ENCODE data around the gene RBBP4.

Gene RBBP4

DNA sequence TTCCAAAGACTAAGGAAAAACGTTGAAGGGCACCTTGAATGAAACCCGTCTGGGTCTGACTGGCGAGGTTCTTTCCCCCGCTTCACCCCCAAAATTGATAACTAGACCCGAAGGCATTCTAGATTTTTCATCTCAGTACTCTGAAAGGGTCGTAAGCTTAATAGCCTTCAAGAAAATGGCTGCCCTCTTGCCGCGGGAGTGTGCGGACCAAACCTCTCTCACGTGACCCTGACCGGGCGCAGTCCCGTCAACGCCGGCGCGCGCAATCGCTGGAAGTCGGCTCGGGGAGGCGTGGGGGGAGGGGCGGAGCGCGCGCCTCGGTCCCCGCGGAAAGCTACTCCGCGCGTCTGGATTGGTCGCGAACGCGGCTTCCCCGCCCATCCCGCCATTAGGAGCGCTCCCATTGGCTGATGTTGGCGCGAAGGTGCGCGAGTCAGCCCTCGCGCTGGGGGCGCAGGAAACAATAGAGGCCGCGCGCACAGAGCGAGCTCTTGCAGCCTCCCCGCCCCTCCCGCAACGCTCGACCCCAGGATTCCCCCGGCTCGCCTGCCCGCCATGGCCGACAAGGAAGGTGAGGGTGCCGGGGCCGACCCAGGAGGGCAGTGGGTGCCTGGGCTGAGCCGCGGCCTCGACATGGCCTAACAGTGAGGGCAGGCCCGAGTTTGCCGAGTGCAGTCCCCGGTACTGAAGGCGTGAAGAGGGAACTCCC, at the start of gene RBBP4:
RBBP4 (plus strand) TSS at position 457 of the 709 bp plus-strand sequence; CDS start at position 556, 99 bp downstream.
- H3K9me3 Mint-ChIP-seq: no peaks in the 10 kb centered on the region
- no peaks in the 10 kb centered on the region for H3K27me3 Mint-ChIP-seq
- DNase-seq (peak; percentile 99), ATAC-seq (peak; percentile 93)
- H3K27ac Mint-ChIP-seq: peak within 1 kb of the TSS; percentile 99 to 100
- H3K4me1 Mint-ChIP-seq: peaks cover 60% of the 10 kb centered on the region
- peak within 1 kb of the TSS; percentile 88 to 91 for H3K4me3 Mint-ChIP-seq

- no peak for ATAC-seq
Observed at GRCh38 chr1:32605711-32606424, 45.1 kb upstream of the RBBP4 start.

DNA sequence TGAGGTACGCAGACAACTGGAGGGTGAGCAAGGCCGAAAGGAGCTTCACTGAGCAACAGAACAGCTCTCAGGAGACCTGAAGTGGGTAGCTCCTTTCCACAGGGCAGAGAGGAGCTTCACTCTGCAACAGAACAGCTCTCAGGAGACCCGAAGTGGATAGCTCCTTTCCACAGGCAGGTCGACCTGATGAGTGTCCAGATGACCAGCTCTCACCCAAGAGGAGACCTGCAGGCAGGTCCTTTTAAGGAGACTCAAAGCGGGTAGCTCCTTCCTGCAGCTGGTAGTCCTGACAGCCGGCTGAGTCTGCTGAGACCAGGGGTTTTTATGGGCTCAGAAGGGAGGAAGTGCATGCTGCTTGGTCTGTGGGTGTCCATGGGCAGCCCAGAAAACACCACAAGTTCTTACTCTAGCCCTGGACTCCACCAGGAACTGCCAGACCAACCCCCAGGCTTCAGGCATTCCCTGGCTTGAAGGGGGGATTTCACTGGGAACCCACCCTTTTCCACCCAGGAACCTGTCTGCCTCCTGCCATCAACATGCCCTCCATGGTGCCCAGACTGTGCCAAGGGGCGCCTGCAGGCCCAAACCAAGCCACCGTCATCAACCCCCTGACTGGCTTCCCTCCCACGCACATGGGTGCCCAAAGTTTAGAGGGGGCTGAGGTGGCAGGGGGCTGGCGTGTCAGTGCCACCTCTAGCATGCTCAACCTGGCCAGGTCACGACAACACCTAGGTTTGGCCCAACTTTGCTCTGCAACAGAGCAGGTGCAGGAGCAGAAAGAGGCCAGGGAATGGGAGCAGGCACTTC, 44.2 kb upstream of the RBBP4 start:
- no peaks in the 10 kb centered on the region for H3K9me3 Mint-ChIP-seq
- no peak overlapping the region for H3K27ac Mint-ChIP-seq
- no peak overlapping the region for H3K4me3 Mint-ChIP-seq
- DNase-seq (no peak), ATAC-seq (no peak)
- H3K4me1 Mint-ChIP-seq: no peaks in the 10 kb centered on the region
- H3K27me3 Mint-ChIP-seq: no peaks in the 10 kb centered on the region

More at GRCh38 chr1:32605711-32606424, 45.1 kb upstream of the RBBP4 start:
- H3K27ac Mint-ChIP-seq: no peak overlapping the region
- no peaks in the 10 kb centered on the region for H3K9me3 Mint-ChIP-seq
- H3K4me3 Mint-ChIP-seq: no peak overlapping the region
- H3K4me1 Mint-ChIP-seq: no peaks in the 10 kb centered on the region
- no peak for DNase-seq
- no peaks in the 10 kb centered on the region for H3K27me3 Mint-ChIP-seq

DNA sequence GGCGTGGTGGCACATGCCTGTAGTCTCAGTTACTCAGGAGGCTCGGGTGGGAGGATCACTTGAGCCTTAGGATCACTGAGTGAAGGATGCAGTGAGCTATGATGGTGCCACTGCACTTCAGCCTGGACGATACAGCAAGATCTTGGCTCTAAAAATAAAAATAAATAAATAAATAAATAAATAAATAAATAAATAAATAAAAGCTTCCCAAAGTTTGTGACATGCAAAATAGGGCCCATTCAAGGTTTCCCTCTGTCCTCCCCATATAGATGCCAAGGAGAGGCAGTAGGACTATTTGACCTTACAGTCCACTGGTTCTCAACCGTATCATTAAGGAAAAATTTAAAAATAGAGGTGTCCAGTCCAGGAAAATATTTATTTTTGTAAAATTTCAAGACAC, 41.8 kb upstream of the RBBP4 start:
- no peaks in the 10 kb centered on the region for H3K9me3 Mint-ChIP-seq
- no peak for ATAC-seq
- H3K27ac Mint-ChIP-seq: no peak overlapping the region
- no peak overlapping the region for H3K4me3 Mint-ChIP-seq
- DNase-seq: no peak
- peaks cover 10% of the 10 kb centered on the region for H3K4me1 Mint-ChIP-seq
- H3K27me3 Mint-ChIP-seq: no peaks in the 10 kb centered on the region

GRCh38 chr1:32611859-32612188, 39.2 kb upstream of the RBBP4 start:
- peaks cover 10% of the 10 kb centered on the region for H3K4me1 Mint-ChIP-seq
- no peaks in the 10 kb centered on the region for H3K9me3 Mint-ChIP-seq

DNA sequence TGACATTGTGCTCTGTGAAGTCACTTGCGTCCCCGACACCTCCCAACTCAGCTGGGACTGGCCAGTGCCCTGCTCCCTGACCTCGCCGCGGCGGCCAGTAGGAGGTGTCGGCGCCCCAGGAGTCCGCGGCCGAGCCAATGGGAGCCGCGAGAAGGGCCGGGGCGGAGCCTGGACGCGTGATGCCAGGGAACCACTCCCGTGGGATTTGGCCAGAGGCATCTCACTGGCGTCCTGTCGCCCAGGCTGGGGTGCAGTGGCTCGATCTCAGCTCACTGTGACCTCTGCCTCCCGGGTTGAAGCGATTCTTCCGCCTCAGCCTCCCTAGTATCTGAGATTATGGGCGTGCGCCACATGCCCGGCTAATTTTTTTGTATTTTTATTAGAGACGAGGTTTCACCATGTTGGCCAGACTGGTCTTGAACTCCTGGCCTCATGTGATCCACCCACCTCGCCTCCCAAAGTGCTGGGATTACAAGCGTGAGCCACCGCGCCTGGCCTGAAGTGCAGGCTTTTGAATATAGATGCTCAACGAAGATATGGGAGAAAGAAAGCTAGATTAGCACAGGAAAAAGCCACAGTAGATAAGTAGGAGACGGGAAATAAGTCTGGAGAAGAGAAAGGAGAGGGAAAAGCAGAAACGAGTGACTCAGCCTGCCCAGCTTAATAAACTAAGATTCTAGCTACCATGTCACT, 38.7 kb upstream of the RBBP4 start:
- peak overlapping the region in 1 of 2 donors; percentile 79 for H3K27ac Mint-ChIP-seq
- peaks cover 10% of the 10 kb centered on the region for H3K4me1 Mint-ChIP-seq
- H3K9me3 Mint-ChIP-seq: no peaks in the 10 kb centered on the region
- DNase-seq: peak; percentile 40 to 59
- peak overlapping the region; percentile 76 to 80 for H3K4me3 Mint-ChIP-seq
- no peaks in the 10 kb centered on the region for H3K27me3 Mint-ChIP-seq
- peak; percentile 96 for ATAC-seq

More at GRCh38 chr1:32611859-32612188, 39.2 kb upstream of the RBBP4 start:
- no peaks in the 10 kb centered on the region for H3K27me3 Mint-ChIP-seq
- H3K4me3 Mint-ChIP-seq: peak overlapping the region; percentile 76 to 80
- DNase-seq: no peak
- ATAC-seq: no peak
- H3K27ac Mint-ChIP-seq: no peak overlapping the region

DNA sequence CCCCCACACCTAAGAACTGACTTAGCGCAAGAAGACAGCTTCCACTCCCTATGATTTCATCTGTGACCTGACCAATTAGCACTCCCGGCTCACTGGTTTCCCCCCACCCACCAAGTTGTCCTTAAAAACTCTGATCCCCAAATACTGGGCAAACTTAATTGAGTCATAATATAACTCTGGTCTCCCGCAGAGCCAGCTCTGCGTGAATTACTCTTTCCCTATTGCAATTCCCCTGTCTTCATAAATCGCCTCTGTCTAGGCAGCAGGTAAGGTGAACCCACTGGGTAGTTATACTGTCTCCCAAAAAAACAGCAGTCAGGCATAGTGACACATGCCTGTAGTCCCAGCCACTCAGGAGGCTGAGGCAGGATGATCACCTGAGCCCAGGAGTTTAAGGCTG, 37.5 kb upstream of the RBBP4 start:
- no peaks in the 10 kb centered on the region for H3K27me3 Mint-ChIP-seq
- peaks cover 10% of the 10 kb centered on the region for H3K4me1 Mint-ChIP-seq
- H3K4me3 Mint-ChIP-seq: peak overlapping the region in 1 of 2 donors; percentile 5
- no peak overlapping the region for H3K27ac Mint-ChIP-seq
- no peaks in the 10 kb centered on the region for H3K9me3 Mint-ChIP-seq
- ATAC-seq: no peak
- DNase-seq: no peak

GRCh38 chr1:32618673-32619221, 32.3 kb upstream of the RBBP4 start:
- DNase-seq (no peak), ATAC-seq (no peak)
- Mint-ChIP-seq H3K27me3 (no peaks in the 10 kb centered on the region), H3K4me1 (peaks cover 29% of the 10 kb centered on the region), H3K9me3 (peaks cover 0 to 4% of the 10 kb centered on the region in 2 donors), H3K27ac (no peak overlapping the region), H3K4me3 (no peak overlapping the region)

DNA sequence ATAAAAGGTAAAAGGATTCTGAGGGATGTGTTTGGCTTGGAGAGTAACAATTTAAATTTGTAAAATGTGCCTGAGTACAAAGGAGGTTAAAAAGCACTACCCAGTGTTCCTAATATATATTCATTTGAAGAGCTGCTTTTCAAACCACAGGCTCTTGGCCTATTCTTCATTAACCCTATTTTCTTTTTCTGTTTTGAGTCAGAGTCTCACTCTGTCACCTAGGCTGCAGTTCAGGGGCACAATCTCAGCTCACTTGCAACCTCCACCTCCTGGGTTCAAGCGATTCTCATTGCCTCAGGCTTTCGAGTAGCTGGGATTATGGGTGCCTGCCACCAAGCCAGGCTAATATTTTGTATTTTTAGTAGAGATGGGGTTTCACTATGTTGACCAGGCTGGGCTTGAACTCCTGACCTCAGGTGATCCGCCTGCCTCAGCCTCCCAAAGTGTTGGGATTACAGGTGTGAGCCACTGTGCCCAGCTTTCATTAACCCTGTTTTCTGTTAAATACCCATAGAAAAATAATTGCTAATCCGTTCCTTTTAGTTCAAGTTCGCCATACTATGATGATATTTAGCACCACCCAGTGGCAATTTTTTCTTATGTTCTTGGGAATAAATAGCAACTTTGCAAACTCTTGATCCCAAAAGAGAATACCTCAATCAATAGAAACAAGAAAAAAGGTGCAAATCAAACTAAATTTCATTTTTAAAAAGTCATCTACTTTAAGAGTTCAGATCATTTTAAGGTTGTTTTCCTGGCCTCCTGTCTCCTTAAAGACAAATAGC, 31.1 kb upstream of the RBBP4 start:
- H3K27me3 Mint-ChIP-seq: no peaks in the 10 kb centered on the region
- H3K27ac Mint-ChIP-seq: no peak overlapping the region
- peak; percentile 84 for ATAC-seq
- H3K9me3 Mint-ChIP-seq: peaks cover 0 to 11% of the 10 kb centered on the region in 2 donors
- peaks cover 37% of the 10 kb centered on the region for H3K4me1 Mint-ChIP-seq
- H3K4me3 Mint-ChIP-seq: peak overlapping the region in 1 of 2 donors; percentile 26
- peak; percentile 14 to 26 for DNase-seq

DNA sequence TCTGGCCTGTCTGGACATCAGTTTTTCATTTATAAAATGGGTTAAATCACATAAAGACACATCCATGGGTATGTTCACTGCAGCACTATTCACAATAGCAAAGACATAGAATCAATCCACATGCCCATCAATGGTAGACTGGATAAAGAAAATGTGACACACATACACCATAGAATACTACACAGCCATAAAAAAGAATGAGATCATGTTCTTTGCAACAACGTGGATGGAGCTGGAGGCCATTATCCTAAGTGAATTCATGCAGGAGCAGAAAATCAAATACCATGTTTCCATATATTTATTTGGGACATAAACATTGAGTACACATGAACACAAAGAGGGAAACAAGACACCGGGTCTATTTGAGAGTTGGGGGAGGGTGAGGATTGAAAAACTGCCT, 28.8 kb upstream of the RBBP4 start:
- Mint-ChIP-seq H3K4me3 (no peak overlapping the region), H3K27me3 (no peaks in the 10 kb centered on the region), H3K4me1 (peaks cover 41% of the 10 kb centered on the region), H3K9me3 (peaks cover 0 to 11% of the 10 kb centered on the region in 2 donors), H3K27ac (no peak overlapping the region)
- ATAC-seq: no peak
- DNase-seq: no peak

GRCh38 chr1:32622806-32623681, 28.0 kb upstream of the RBBP4 start:
- Mint-ChIP-seq H3K27ac (peak overlapping the region in 1 of 2 donors; percentile 42), H3K4me1 (peaks cover 50% of the 10 kb centered on the region), H3K4me3 (peak overlapping the region; percentile 1 to 50), H3K9me3 (peaks cover 0 to 11% of the 10 kb centered on the region in 2 donors), H3K27me3 (no peaks in the 10 kb centered on the region)
- DNase-seq (no peak), ATAC-seq (peak; percentile 82)

GRCh38 chr1:32623775-32624174, 27.2 kb upstream of the RBBP4 start:
- Mint-ChIP-seq H3K27ac (peak overlapping the region; percentile 42 to 84), H3K4me3 (peak overlapping the region; percentile 1 to 50), H3K27me3 (no peaks in the 10 kb centered on the region), H3K4me1 (peaks cover 55% of the 10 kb centered on the region), H3K9me3 (peaks cover 0 to 11% of the 10 kb centered on the region in 2 donors)
- ATAC-seq (peak; percentile 66), DNase-seq (peak in 1 of 2 donors; percentile 42)

DNA sequence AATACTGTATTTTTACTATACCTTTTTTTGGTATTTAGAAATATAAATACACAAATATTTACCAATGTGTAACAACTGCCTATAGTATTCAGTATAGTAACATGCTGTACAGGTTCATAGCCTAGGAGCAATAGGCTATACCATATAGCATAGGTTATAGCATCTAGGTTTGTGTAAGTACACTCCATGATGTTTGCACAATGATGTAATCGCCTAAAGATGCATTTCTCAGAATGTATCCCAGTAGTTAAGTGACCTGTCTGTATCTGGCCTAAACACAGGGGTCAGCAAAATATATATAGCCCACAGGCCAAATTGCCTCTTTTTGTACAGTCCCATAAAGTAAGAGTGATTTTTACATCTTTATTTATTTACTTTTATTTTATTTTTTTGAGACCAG, 24.8 kb upstream of the RBBP4 start:
- DNase-seq: no peak
- no peaks in the 10 kb centered on the region for H3K27me3 Mint-ChIP-seq
- H3K4me3 Mint-ChIP-seq: no peak overlapping the region
- peaks cover 43% of the 10 kb centered on the region for H3K4me1 Mint-ChIP-seq
- H3K9me3 Mint-ChIP-seq: peaks cover 0 to 11% of the 10 kb centered on the region in 2 donors
- no peak overlapping the region for H3K27ac Mint-ChIP-seq
- no peak for ATAC-seq

All from stimulated activated naive CD8-positive, alpha-beta T cell treated with anti-CD3 and anti-CD28 coated beads, Interleukin-15, amount 100 ng/mL, for 72 hours (primary cell).